HG03175 (cell line): ENCODE data around the gene TRABD.

Experiments
- ATAC-seq: cut with Tn5 transposase; IDR thresholded peaks from one replicate; pipeline ENCODE4 v1.9.1; 2021; ENCODE audit warnings: mild to moderate bottlenecking, moderate library complexity; ENCODE audit not compliant: unreplicated experiment

Gene TRABD

GRCh38 chr22:50173311-50173982, 12.3 kb upstream of the TRABD start:
- no peak for ATAC-seq

- ATAC-seq = no peak
Measured at GRCh38 chr22:50173983-50174355, 11.7 kb upstream of the TRABD start.

- ATAC-seq = no peak
Measured at GRCh38 chr22:50174382-50175190, 11.1 kb upstream of the TRABD start.

- no peak for ATAC-seq
Measured at GRCh38 chr22:50175191-50175461, 10.6 kb upstream of the TRABD start.

GRCh38 chr22:50175921-50176849, 9.5 kb upstream of the TRABD start:
- ATAC-seq = no peak

GRCh38 chr22:50176850-50177536, 8.7 kb upstream of the TRABD start:
- ATAC-seq = no peak

GRCh38 chr22:50177537-50178470, 7.9 kb upstream of the TRABD start:
- no peak for ATAC-seq

GRCh38 chr22:50178471-50178864, 7.2 kb upstream of the TRABD start:
- no peak for ATAC-seq

GRCh38 chr22:50178871-50179869, 6.5 kb upstream of the TRABD start:
- ATAC-seq = no peak

GRCh38 chr22:50179937-50180726, 5.6 kb upstream of the TRABD start:
- ATAC-seq = no peak

GRCh38 chr22:50180727-50181521, 4.8 kb upstream of the TRABD start:
- no peak for ATAC-seq

GRCh38 chr22:50182176-50183081, 3.3 kb upstream of the TRABD start:
- no peak for ATAC-seq

GRCh38 chr22:50183141-50183971, 2.4 kb upstream of the TRABD start:
- no peak for ATAC-seq

- no peak for ATAC-seq
Measured at GRCh38 chr22:50184004-50184901, 1.5 kb upstream of the TRABD start.
